Suprapubic skin (tissue), 4 donors: ENCODE data around the gene SLC2A10.
A peak's percentile ranks its signal among the peaks of the same experiment; 100 is the strongest.

Experiments
- CTCF ChIP-seq, 2 donors: fragments of 200-600 bp in 1 of 2; fragments of 450-650 bp in 1 of 2; sonication (generic) in 1 of 2; IDR thresholded peaks; one replicate each; pipeline ENCODE4 v1.5.1; 2016 to 2019; ENCODE audit warnings: antibody characterized with exemption in 2 of 2, mild to moderate bottlenecking in 1 of 2, moderate library complexity in 1 of 2
- POLR2A ChIP-seq, 2 donors: fragments of 450-650 bp; IDR thresholded peaks; one replicate each; pipeline ENCODE4 v1.6.1; 2017; ENCODE audit warnings: antibody characterized with exemption in 2 of 2, mild to moderate bottlenecking in 2 of 2, moderate library complexity in 2 of 2
- POLR2AphosphoS5 ChIP-seq, 3 donors: sonication (generic); formaldehyde crosslinking; IDR thresholded peaks; one replicate each; pipeline ENCODE4 v1.6.1; 2017; ENCODE audit warnings: antibody characterized with exemption in 3 of 3

GRCh38 chr20:46699651-46700359, 9.6 kb upstream of the SLC2A10 start:
- TF ChIP-seq CTCF (IDR thresholded peaks at IDR 0.05): peak in 1 of 2 donors; percentile 38
- TF ChIP-seq POLR2A (IDR thresholded peaks at IDR 0.05): no peak
- TF ChIP-seq POLR2AphosphoS5 (IDR thresholded peaks at IDR 0.05): no peak
